PC-9 (cell line): ENCODE data around the gene CLEC18C. TPM values are rescaled to one million over a fixed set of nuclear protein-coding genes. Genes with fewer than 3 reads are reported as not detected.
"Not testable (repeated sequence)": the region's sequence is repeated elsewhere in the genome, so short reads cannot be mapped to it uniquely, and the experiment has no call there.

Source experiments
- BruUV-seq: library from RNA; stranded (reverse); fragments of 400-500 nt; replicated peaks from 2 replicates; lab custom pipeline; 2021; lab: Mats Ljungman, UMichigan
- CTCF ChIA-PET: fragments of 300-600 bp; sonication (Branson Sonifier 250); formaldehyde crosslinking; loops from one replicate; lab custom pipeline; 2022; ENCODE audit warnings: antibody characterized with exemption; lab: Charles Lee
- POLR2A ChIA-PET: fragments of 300-600 bp; sonication (Branson Sonifier 250); formaldehyde crosslinking; loops from one replicate; lab custom pipeline; 2022; ENCODE audit warnings: antibody characterized with exemption; ENCODE audit not compliant: unreplicated experiment; lab: Charles Lee
- DNase-seq, 2 experiments: peaks; one replicate each; pipeline versions ENCODE4 v3.0.0 to v3.0.0-alpha.2; 2015 to 2022; ENCODE audit warnings: mixed read lengths in 1 of 2
- H2AFZ ChIP-seq: fragments of 200-600 bp; sonication (generic); 2 replicates; pipeline ENCODE4 v1.8.1; 2017; ENCODE audit warnings: antibody characterized with exemption
- H3F3A ChIP-seq: fragments of 200-600 bp; sonication (generic); 2 replicates; pipeline ENCODE4 v1.8.1; 2017; ENCODE audit warnings: antibody characterized with exemption, mild to moderate bottlenecking, low read depth; ENCODE audit not compliant: insufficient read depth
- H3K27ac ChIP-seq: fragments of 200-600 bp; sonication (generic); 2 replicates; pipeline ENCODE4 v1.6.1; 2016; ENCODE audit warnings: mixed run types
- H3K27me3 ChIP-seq: fragments of 200-600 bp; sonication (generic); 2 replicates; pipeline ENCODE4 v1.6.1; 2016; ENCODE audit warnings: low read depth, mixed run types; ENCODE audit not compliant: insufficient read depth
- H3K36me3 ChIP-seq: fragments of 200-600 bp; sonication (generic); 2 replicates; pipeline ENCODE4 v1.6.1; 2016; ENCODE audit warnings: low read depth, mixed run types
- H3K4me1 ChIP-seq: fragments of 200-600 bp; sonication (generic); replicated peaks from 2 replicates; pipeline ENCODE4 v1.6.1; 2016; ENCODE audit warnings: mixed run types; ENCODE audit not compliant: insufficient read depth
- H3K4me2 ChIP-seq: fragments of 200-600 bp; sonication (generic); 2 replicates; pipeline ENCODE4 v1.6.1; 2017; ENCODE audit warnings: mixed run types
- H3K4me3 ChIP-seq: fragments of 200-600 bp; sonication (generic); 2 replicates; pipeline ENCODE4 v1.6.1; 2016; ENCODE audit warnings: mixed run types
- H3K79me2 ChIP-seq: fragments of 200-600 bp; sonication (generic); 2 replicates; pipeline ENCODE4 v1.6.1; 2017; ENCODE audit warnings: low read depth, mixed run types
- H3K9me2 ChIP-seq: fragments of 200-600 bp; sonication (generic); 2 replicates; pipeline ENCODE4 v1.8.1; 2017; ENCODE audit warnings: mild to moderate bottlenecking; ENCODE audit not compliant: insufficient read depth
- H3K9me3 ChIP-seq: fragments of 200-600 bp; sonication (generic); 2 replicates; pipeline ENCODE4 v1.8.1; 2016; ENCODE audit warnings: low read depth; ENCODE audit not compliant: insufficient read depth
- H4K20me1 ChIP-seq: fragments of 200-600 bp; sonication (generic); 2 replicates; pipeline ENCODE4 v1.8.1; 2017; ENCODE audit not compliant: insufficient read depth
- intact Hi-C: fragments of 100-400 bp; cut with micrococcal nuclease; formaldehyde crosslinking; loops from one replicate; pipeline ENCODE4 v1.10.0; 2022; ENCODE audit not compliant: unreplicated experiment
- total RNA-seq: library from RNA; stranded (reverse); gene quantifications from 2 replicates; pipeline ENCODE4 v1.2.3, GENCODE V29; 2021

CLEC18C gene
- total RNA-seq, 1 experiment from 2014 or later = 0.59 TPM

- H3K4me1 ChIP-seq, H3K36me3 ChIP-seq, DNase-seq, H4K20me1 ChIP-seq, POLR2A ChIA-PET, BruUV-seq, H3K27ac ChIP-seq, H3K4me3 ChIP-seq, intact Hi-C loops, H3K27me3 ChIP-seq, H3K79me2 ChIP-seq, H3K4me2 ChIP-seq, H3K9me2 ChIP-seq, H3K9me3 ChIP-seq, H2AFZ ChIP-seq, H3F3A ChIP-seq, CTCF ChIA-PET: not testable (repeated sequence)
Measured at GRCh38 chr16:70187858-70188607, 14.4 kb downstream of the CLEC18C start.

GRCh38 chr16:70188608-70188915, 15.0 kb downstream of the CLEC18C start:
- CTCF ChIA-PET, POLR2A ChIA-PET, H3K4me2 ChIP-seq, H3K4me3 ChIP-seq, H4K20me1 ChIP-seq, H3K9me3 ChIP-seq, H3K4me1 ChIP-seq, intact Hi-C loops, H2AFZ ChIP-seq, H3K36me3 ChIP-seq, H3K27ac ChIP-seq, H3K9me2 ChIP-seq, H3F3A ChIP-seq, H3K27me3 ChIP-seq, H3K79me2 ChIP-seq, BruUV-seq, DNase-seq: not testable (repeated sequence)

- CTCF ChIA-PET, H3K9me3 ChIP-seq, DNase-seq, POLR2A ChIA-PET, H3K9me2 ChIP-seq, H4K20me1 ChIP-seq, BruUV-seq, intact Hi-C loops, H3K79me2 ChIP-seq, H2AFZ ChIP-seq, H3K4me1 ChIP-seq, H3K27ac ChIP-seq, H3K36me3 ChIP-seq, H3K4me2 ChIP-seq, H3F3A ChIP-seq, H3K4me3 ChIP-seq, H3K27me3 ChIP-seq: not testable (repeated sequence)
Measured at GRCh38 chr16:70190574-70190973, 17.0 kb downstream of the CLEC18C start.

GRCh38 chr16:70196683-70197300, 23.2 kb downstream of the CLEC18C start:
- DNase-seq, H3K4me3 ChIP-seq, H3F3A ChIP-seq, H3K27ac ChIP-seq, BruUV-seq, H3K79me2 ChIP-seq, H2AFZ ChIP-seq, H3K36me3 ChIP-seq, H3K9me3 ChIP-seq, CTCF ChIA-PET, H3K27me3 ChIP-seq, H3K9me2 ChIP-seq, H4K20me1 ChIP-seq, H3K4me1 ChIP-seq, intact Hi-C loops, H3K4me2 ChIP-seq, POLR2A ChIA-PET: not testable (repeated sequence)

- H3K27me3 ChIP-seq, H3K4me3 ChIP-seq, CTCF ChIA-PET, POLR2A ChIA-PET, H2AFZ ChIP-seq, intact Hi-C loops, H4K20me1 ChIP-seq, BruUV-seq, H3F3A ChIP-seq, H3K4me1 ChIP-seq, H3K79me2 ChIP-seq, H3K9me2 ChIP-seq, H3K9me3 ChIP-seq, H3K36me3 ChIP-seq, DNase-seq, H3K27ac ChIP-seq, H3K4me2 ChIP-seq: not testable (repeated sequence)
Measured at GRCh38 chr16:70197611-70198010, 24.0 kb downstream of the CLEC18C start.

GRCh38 chr16:70198230-70198629, 24.6 kb downstream of the CLEC18C start:
- H4K20me1 ChIP-seq, H3K9me2 ChIP-seq, H3F3A ChIP-seq, H3K4me1 ChIP-seq, H3K36me3 ChIP-seq, H3K4me3 ChIP-seq, H3K27ac ChIP-seq, POLR2A ChIA-PET, H3K4me2 ChIP-seq, DNase-seq, CTCF ChIA-PET, BruUV-seq, H2AFZ ChIP-seq, H3K9me3 ChIP-seq, H3K79me2 ChIP-seq, H3K27me3 ChIP-seq, intact Hi-C loops: not testable (repeated sequence)

- H3K27me3 ChIP-seq, CTCF ChIA-PET, H4K20me1 ChIP-seq, POLR2A ChIA-PET, H3K4me1 ChIP-seq, H3K4me3 ChIP-seq, intact Hi-C loops, DNase-seq, H3K79me2 ChIP-seq, H3K36me3 ChIP-seq, H3K27ac ChIP-seq, BruUV-seq, H3F3A ChIP-seq, H2AFZ ChIP-seq, H3K9me3 ChIP-seq, H3K9me2 ChIP-seq, H3K4me2 ChIP-seq: not testable (repeated sequence)
Measured at GRCh38 chr16:70198666-70199065, 25.1 kb downstream of the CLEC18C start.
